Measurements from ENCODE around the gene HSFY2. TPM values are rescaled to one million over a fixed set of nuclear protein-coding genes. Genes with fewer than 3 reads are reported as not detected.

The HSFY2 gene
- total and polyA plus RNA-seq, 2 of the 4 experiments (the other 2 are of a cell fraction) = not detected

Small RNA genes lying within 50 kb of the gene (microRNA-seq; reads per million reads assigned to microRNA genes)
- gene GPM6BP2 (ENCODE audit: insufficient read depth, insufficient read length) = not detected

Small RNA genes lying within 50 kb of the gene (small RNA-seq; reads per million reads assigned to genes)
- gene GPM6BP2 = 0 reads per million in 5 experiments

Other genes starting within 250 kb of the HSFY2 start
- gene HSFY1, start 227.0 kb downstream of the HSFY2 start, total RNA-seq (2012; rRNA removed) = not detected in 2 replicates
- not detected in 2 replicates for gene HSFY1, start 227.0 kb downstream of the HSFY2 start, polyA plus RNA-seq (2012; rRNA removed)